Hepatocyte (in vitro differentiated cells): ENCODE measurements around the gene PLXNB3. TPM values are rescaled to one million over a fixed set of nuclear protein-coding genes. Genes with fewer than 3 reads are reported as not detected.

Experiments used
- DNase-seq: peaks from one replicate; pipeline ENCODE4 v3.0.0-alpha.2; 2016; ENCODE audit warnings: low spot score
- H2AFZ ChIP-seq: fragments of 200-600 bp; sonication (generic); 2 replicates; pipeline ENCODE4 v1.6.0; 2016; ENCODE audit warnings: antibody characterized with exemption, mild to moderate bottlenecking
- H3K27ac ChIP-seq: fragments of 200-600 bp; sonication (generic); 2 replicates; pipeline ENCODE4 v1.5.1; 2016; ENCODE audit warnings: mild to moderate bottlenecking
- H3K27me3 ChIP-seq: fragments of 200-600 bp; sonication (generic); 2 replicates; pipeline ENCODE4 v1.6.1; 2016
- H3K36me3 ChIP-seq: fragments of 200-600 bp; sonication (generic); replicated peaks from 2 replicates; pipeline ENCODE4 v1.5.1; 2016; ENCODE audit warnings: low read depth; ENCODE audit not compliant: insufficient read depth
- H3K4me1 ChIP-seq: fragments of 200-600 bp; sonication (generic); 2 replicates; pipeline ENCODE4 v1.5.1; 2016; ENCODE audit warnings: mild to moderate bottlenecking, moderate library complexity; ENCODE audit not compliant: insufficient read depth
- H3K4me2 ChIP-seq: fragments of 200-600 bp; sonication (generic); 2 replicates; pipeline ENCODE4 v1.6.0; 2016
- H3K4me3 ChIP-seq: fragments of 200-600 bp; sonication (generic); 2 replicates; pipeline ENCODE4 v1.5.1; 2016; ENCODE audit warnings: mild to moderate bottlenecking
- H3K79me2 ChIP-seq: fragments of 200-600 bp; sonication (generic); 2 replicates; pipeline ENCODE4 v1.6.0; 2017; ENCODE audit warnings: mild to moderate bottlenecking
- H3K9me2 ChIP-seq: fragments of 200-600 bp; sonication (generic); replicated peaks from 2 replicates; pipeline ENCODE4 v1.6.0; 2017; ENCODE audit warnings: mild to moderate bottlenecking; ENCODE audit not compliant: insufficient read depth
- H3K9me3 ChIP-seq: fragments of 200-600 bp; sonication (generic); 2 replicates; pipeline ENCODE4 v1.5.1; 2016; ENCODE audit warnings: low read depth, mild to moderate bottlenecking
- H4K20me1 ChIP-seq: fragments of 200-600 bp; sonication (generic); 2 replicates; pipeline ENCODE4 v1.6.0; 2016; ENCODE audit warnings: mild to moderate bottlenecking; ENCODE audit not compliant: insufficient read depth, poor library complexity, severe bottlenecking
- EZH2 ChIP-seq: fragments of 200-600 bp; sonication (generic); IDR thresholded peaks from 2 replicates; pipeline ENCODE4 v1.6.1; 2016; ENCODE audit warnings: antibody characterized with exemption, mild to moderate bottlenecking, borderline replicate concordance
- EZH2phosphoT487 ChIP-seq: fragments of 200-600 bp; sonication (generic); IDR thresholded peaks from one replicate; pipeline ENCODE4 v1.6.1; 2018; ENCODE audit warnings: antibody characterized with exemption, mild to moderate bottlenecking, low read depth, moderate library complexity; ENCODE audit not compliant: unreplicated experiment, severe bottlenecking
- WGBS: methylation state at CpG from one replicate; pipeline ENCODE4 v1.1.6; 2016; ENCODE audit warnings: low lambda C conversion rate; ENCODE audit errors: missing lambda C conversion rate; 5-methylcytosine and 5-hydroxymethylcytosine counted together
- polyA plus RNA-seq: library from polyadenylated mRNA; unstranded; fragments of >200 nt; fragmentation: Nextera tagmentation; extraction: Ambion mirVana; gene quantifications from 2 replicates; pipeline ENCODE4 v1.2.1, GENCODE V29; 2016
- total RNA-seq: library from RNA; depleted of rRNA; stranded (reverse); fragments of >200 nt; gene quantifications from 2 replicates; pipeline ENCODE4 v1.2.3, GENCODE V29; 2014
- TF ChIP-seq, protein P1 (sequence below): fragments of 200-600 bp; sonication (generic); IDR thresholded peaks from 2 replicates; pipeline ENCODE4 v1.5.1; 2016; ENCODE audit warnings: antibody characterized with exemption, mild to moderate bottlenecking; ENCODE audit not compliant: poor library complexity

The PLXNB3 gene
- total and polyA plus RNA-seq, 2 experiments from 2014 or later = 0.27 to 0.87 TPM

DNA sequence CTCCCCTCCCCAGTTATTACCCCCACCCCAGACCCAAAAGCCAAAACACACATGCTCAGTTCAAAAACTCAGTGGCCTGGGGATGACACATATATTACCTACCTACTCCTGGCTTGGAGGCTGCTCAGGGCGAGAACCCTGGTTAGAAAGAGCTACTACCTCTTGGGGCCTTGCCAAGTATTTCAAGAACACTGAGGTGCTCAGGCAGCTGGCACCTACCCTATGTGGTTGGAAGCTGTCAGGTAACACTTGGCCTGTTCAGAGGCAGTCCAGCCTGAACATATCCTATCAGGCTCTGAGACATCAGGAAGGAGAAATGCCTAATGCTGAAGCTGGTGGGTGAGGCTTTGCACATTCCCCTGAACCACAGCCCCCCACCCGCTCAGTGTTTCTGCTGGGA is 44.8 kb upstream of the PLXNB3 start:
- no peaks in the 10 kb centered on the region for H3K9me2 ChIP-seq
- H3K27ac ChIP-seq = no peak overlapping the region
- no peak overlapping the region for H3K4me3 ChIP-seq
- peaks cover 9% of the 10 kb centered on the region for H4K20me1 ChIP-seq
- no peaks in the 10 kb centered on the region for H3K27me3 ChIP-seq
- H2AFZ ChIP-seq = no peak overlapping the region
- WGBS = 83% methylated on average over 2 of the region's 2 CpGs
- H3K36me3 ChIP-seq = no peaks in the 10 kb centered on the region
- TF ChIP-seq, protein P1, sequence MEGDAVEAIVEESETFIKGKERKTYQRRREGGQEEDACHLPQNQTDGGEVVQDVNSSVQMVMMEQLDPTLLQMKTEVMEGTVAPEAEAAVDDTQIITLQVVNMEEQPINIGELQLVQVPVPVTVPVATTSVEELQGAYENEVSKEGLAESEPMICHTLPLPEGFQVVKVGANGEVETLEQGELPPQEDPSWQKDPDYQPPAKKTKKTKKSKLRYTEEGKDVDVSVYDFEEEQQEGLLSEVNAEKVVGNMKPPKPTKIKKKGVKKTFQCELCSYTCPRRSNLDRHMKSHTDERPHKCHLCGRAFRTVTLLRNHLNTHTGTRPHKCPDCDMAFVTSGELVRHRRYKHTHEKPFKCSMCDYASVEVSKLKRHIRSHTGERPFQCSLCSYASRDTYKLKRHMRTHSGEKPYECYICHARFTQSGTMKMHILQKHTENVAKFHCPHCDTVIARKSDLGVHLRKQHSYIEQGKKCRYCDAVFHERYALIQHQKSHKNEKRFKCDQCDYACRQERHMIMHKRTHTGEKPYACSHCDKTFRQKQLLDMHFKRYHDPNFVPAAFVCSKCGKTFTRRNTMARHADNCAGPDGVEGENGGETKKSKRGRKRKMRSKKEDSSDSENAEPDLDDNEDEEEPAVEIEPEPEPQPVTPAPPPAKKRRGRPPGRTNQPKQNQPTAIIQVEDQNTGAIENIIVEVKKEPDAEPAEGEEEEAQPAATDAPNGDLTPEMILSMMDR = no peak
- TF ChIP-seq EZH2 (no peak), EZH2phosphoT487 (no peak)
- no peaks in the 10 kb centered on the region for H3K9me3 ChIP-seq
- no peak overlapping the region for H3K4me2 ChIP-seq
- peaks cover 32% of the 10 kb centered on the region for H3K79me2 ChIP-seq
- no peak for DNase-seq
- peaks cover 11% of the 10 kb centered on the region for H3K4me1 ChIP-seq

DNA sequence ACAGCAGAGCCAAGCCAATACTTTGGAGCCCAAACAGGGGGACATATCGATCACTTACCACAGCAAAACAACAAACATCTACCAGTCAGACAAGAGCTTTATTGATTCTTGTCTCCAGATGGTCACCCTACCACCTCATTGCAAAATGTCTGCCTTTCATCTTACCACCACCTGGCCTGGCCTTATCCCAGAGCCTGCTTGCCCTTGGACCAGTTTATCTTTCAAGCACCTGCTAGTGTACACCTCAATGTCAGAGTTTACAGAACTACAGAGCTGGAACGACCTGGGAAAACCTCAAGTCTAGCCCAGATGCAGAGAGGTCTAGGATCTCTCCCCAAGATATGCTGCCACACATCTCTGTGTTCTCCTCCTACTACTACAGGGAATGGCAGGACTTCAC is 44.3 kb upstream of the PLXNB3 start:
- DNase-seq = no peak
- no peak overlapping the region for H3K27ac ChIP-seq
- TF ChIP-seq EZH2 (no peak), EZH2phosphoT487 (no peak)
- TF ChIP-seq, protein P1 = no peak
- H3K4me1 ChIP-seq = peaks cover 11% of the 10 kb centered on the region
- WGBS = 64% methylated on average over 2 of the region's 2 CpGs
- H4K20me1 ChIP-seq = peaks cover 9% of the 10 kb centered on the region
- H3K4me2 ChIP-seq = no peak overlapping the region
- no peaks in the 10 kb centered on the region for H3K36me3 ChIP-seq
- H3K27me3 ChIP-seq = no peaks in the 10 kb centered on the region
- peaks cover 32% of the 10 kb centered on the region for H3K79me2 ChIP-seq
- H2AFZ ChIP-seq = no peak overlapping the region
- H3K9me3 ChIP-seq = no peaks in the 10 kb centered on the region
- no peak overlapping the region for H3K4me3 ChIP-seq
- H3K9me2 ChIP-seq = no peaks in the 10 kb centered on the region

DNA sequence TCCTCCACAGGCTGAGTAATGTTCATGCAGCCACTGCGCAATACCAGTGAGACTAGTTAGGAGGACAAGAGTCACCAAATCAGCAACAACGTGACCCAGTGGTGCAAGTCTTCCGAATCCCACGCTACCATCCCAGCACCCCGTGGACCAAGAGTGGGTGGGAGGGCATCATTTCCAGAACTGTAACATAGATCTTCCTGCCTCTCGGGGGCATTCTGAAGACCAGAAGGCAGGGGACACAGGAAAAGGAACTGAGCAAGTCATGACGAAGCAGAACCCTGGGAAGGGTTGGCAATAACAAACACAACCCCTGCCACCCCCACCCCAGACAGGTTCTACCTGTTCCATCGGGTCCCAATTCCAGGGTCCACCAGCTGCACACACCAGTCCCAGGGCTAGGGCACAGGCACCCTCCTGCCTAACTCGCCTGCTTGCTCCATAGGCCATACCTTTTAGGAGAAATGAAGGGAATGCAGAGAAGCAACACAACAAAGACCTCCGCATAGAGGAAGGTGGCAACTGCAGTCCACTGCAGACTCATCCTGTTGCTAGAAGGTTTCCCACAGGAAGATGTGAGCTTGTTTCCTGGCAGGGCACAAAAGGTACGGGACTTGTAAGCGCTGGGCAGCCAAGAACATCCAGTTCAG is 41.2 kb upstream of the PLXNB3 start:
- TF ChIP-seq EZH2phosphoT487 = no peak
- TF ChIP-seq, protein P1 = no peak
- TF ChIP-seq EZH2 = no peak
- peaks cover 32% of the 10 kb centered on the region for H3K4me1 ChIP-seq
- H3K4me2 ChIP-seq = peak overlapping the region; percentile 85
- H4K20me1 ChIP-seq = peaks cover 9% of the 10 kb centered on the region
- no peaks in the 10 kb centered on the region for H3K36me3 ChIP-seq
- H3K79me2 ChIP-seq = peaks cover 34% of the 10 kb centered on the region
- no peaks in the 10 kb centered on the region for H3K9me3 ChIP-seq
- H2AFZ ChIP-seq = no peak overlapping the region
- DNase-seq = no peak
- H3K9me2 ChIP-seq = no peaks in the 10 kb centered on the region
- peak overlapping the region; percentile 94 for H3K27ac ChIP-seq
- 59% methylated on average over 12 of the region's 12 CpGs for WGBS
- H3K27me3 ChIP-seq = no peaks in the 10 kb centered on the region
- H3K4me3 ChIP-seq = peak overlapping the region; percentile 38
